Fibroblast of lung (primary cell): ENCODE measurements around the gene PVR.

Experiments used
- CTCF ChIP-seq, 2 donors: IDR thresholded peaks in 1 of 2; conservative IDR thresholded peaks in 1 of 2; 1 replicate in 1 of 2; 2 replicates in 1 of 2; pipeline ENCODE4 v1.5.1; 2011 to 2012; ENCODE audit warnings: low read length in 2 of 2, control low read depth in 1 of 2, inconsistent platforms in 1 of 2, low read depth in 1 of 2, mild to moderate bottlenecking in 1 of 2
- EZH2 ChIP-seq: IDR thresholded peaks from 2 replicates; pipeline ENCODE4 v1.5.1; 2012; ENCODE audit warnings: low read length, control low read depth, mild to moderate bottlenecking; ENCODE audit errors: missing control alignments

GRCh38 chr19:44681992-44682790 is 38.5 kb downstream of the PVR start:
- TF ChIP-seq CTCF (conservative IDR thresholded peaks at IDR 0.05 in 1 of 2, IDR thresholded peaks at IDR 0.05 in 1 of 2; ENCODE audit: low read depth in 1 of 2, low read length in 2 of 2), result no peak
- no peak for TF ChIP-seq EZH2
